Erythroblast (primary cell): Measurements from ENCODE around the gene PRKCZ.

ENCODE experiments used
- GATA1 ChIP-seq: IDR thresholded peaks from 2 replicates; pipeline ENCODE4 v1.6.1; 2011; ENCODE audit warnings: low read depth, mild to moderate bottlenecking, control low read depth, low read length, moderate library complexity
- POLR2A ChIP-seq: IDR thresholded peaks from 2 replicates; pipeline ENCODE4 v1.6.1; 2011; ENCODE audit warnings: mild to moderate bottlenecking, low read length

DNA sequence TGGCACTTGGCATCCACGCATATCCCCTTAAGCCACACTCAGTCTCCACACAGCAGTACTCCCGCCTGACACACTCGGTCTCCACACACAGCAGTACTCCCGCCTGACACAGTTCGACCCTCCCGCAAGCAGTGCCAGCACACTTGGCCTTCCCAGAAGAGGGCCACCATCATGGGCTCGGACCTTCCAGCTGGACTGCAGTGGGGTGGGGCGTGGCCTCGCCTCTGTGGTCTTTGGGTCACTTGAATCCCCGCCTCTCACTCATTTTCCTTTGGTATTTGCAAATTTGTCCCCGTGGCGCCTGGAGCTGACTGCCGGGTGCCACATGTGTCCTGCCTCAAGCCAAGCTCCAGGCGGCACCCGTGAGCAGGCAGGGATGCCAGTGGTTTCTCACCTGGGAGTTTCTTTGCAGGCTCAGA, 80.7 kb downstream of the PRKCZ start:
- no peak for TF ChIP-seq POLR2A
- TF ChIP-seq GATA1, result no peak
